Osteoblast (primary cell): ENCODE measurements around the gene KLHL28. TPM values are rescaled to one million over a fixed set of nuclear protein-coding genes. Genes with fewer than 3 reads are reported as not detected.

ENCODE experiments used
- DNase-seq: peaks from one replicate; pipeline ENCODE4 v3.0.0; 2011; ENCODE audit warnings: low spot score, mixed read lengths; ENCODE audit not compliant: insufficient read length; ENCODE audit errors: missing footprints
- H2AFZ ChIP-seq: 2 replicates; pipeline ENCODE4 v1.6.0; 2011; ENCODE audit warnings: mild to moderate bottlenecking, low read length
- H3K27ac ChIP-seq: 2 replicates; pipeline ENCODE4 v1.5.1; 2011; ENCODE audit warnings: mild to moderate bottlenecking, low read depth, low read length, moderate library complexity
- H3K27me3 ChIP-seq: 2 replicates; pipeline ENCODE4 v1.6.0; 2012; ENCODE audit warnings: mild to moderate bottlenecking, control low read depth, inconsistent platforms, low read length, moderate library complexity; ENCODE audit not compliant: insufficient read depth
- H3K36me3 ChIP-seq: 2 replicates; pipeline ENCODE4 v1.5.1; 2011; ENCODE audit warnings: mild to moderate bottlenecking, low read length, control low read depth, moderate library complexity; ENCODE audit not compliant: insufficient read depth
- H3K4me1 ChIP-seq: 2 replicates; pipeline ENCODE4 v1.5.1; 2011; ENCODE audit warnings: mild to moderate bottlenecking, low read length, control low read depth, moderate library complexity; ENCODE audit not compliant: insufficient read depth
- H3K4me2 ChIP-seq: 2 replicates; pipeline ENCODE4 v1.6.0; 2011; ENCODE audit warnings: mild to moderate bottlenecking, low read length; ENCODE audit not compliant: insufficient read depth
- H3K4me3 ChIP-seq: fragments of 200-600 bp; sonication (generic); 3 replicates; pipeline ENCODE4 v1.5.1; 2012; ENCODE audit warnings: mild to moderate bottlenecking, low read length, inconsistent platforms; ENCODE audit not compliant: insufficient read depth
- H3K79me2 ChIP-seq: 2 replicates; pipeline ENCODE4 v1.6.0; 2012; ENCODE audit warnings: mild to moderate bottlenecking, low read length, control low read depth, inconsistent platforms; ENCODE audit not compliant: insufficient read depth
- H3K9me3 ChIP-seq: 2 replicates; pipeline ENCODE4 v1.5.1; 2011; ENCODE audit warnings: low read depth, low read length, control low read depth
- H4K20me1 ChIP-seq: 2 replicates; pipeline ENCODE4 v1.6.0; 2012; ENCODE audit warnings: mild to moderate bottlenecking, low read length, control low read depth; ENCODE audit not compliant: insufficient read depth
- total RNA-seq: library from RNA; depleted of rRNA; stranded (reverse); fragments of >200 nt; gene quantifications from 2 replicates; pipeline ENCODE4 v1.2.3, GENCODE V29; 2012
- TF ChIP-seq, protein P1 (sequence below): IDR thresholded peaks from 2 replicates; pipeline ENCODE4 v1.5.1; 2011; ENCODE audit warnings: mild to moderate bottlenecking, low read depth, low read length, moderate library complexity; ENCODE audit errors: extremely low read depth

KLHL28 gene
- total RNA-seq, 1 donor, result 11.9 TPM

DNA sequence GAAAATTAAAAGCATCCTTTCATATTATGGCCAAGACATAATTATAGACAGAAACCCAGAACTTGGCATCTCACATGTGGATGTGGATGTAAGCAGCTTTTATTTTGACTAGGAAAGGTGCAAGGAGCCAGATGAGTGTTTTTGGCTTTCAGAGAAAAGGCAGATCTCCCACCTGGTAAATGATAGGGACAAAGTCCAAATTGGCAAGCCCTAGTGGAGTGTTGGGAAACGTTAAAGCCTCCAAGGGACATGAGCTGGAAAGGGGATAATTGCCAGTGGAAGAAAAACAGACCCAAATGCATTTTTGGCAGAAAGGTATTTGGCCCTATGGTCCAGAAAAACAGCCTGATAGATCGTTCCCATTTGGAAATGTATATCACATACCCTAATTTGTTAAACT, 60.1 kb downstream of the KLHL28 start:
- Histone ChIP-seq H3K27me3 (no peaks in the 10 kb centered on the region), H3K4me1 (peaks cover 4% of the 10 kb centered on the region), H3K4me3 (no peak overlapping the region), H3K27ac (no peak overlapping the region), H3K79me2 (peaks cover 14% of the 10 kb centered on the region), H2AFZ (no peak overlapping the region), H3K9me3 (no peaks in the 10 kb centered on the region), H4K20me1 (no peaks in the 10 kb centered on the region), H3K4me2 (no peak overlapping the region), H3K36me3 (peaks cover 14% of the 10 kb centered on the region)
- peak; percentile 34 for DNase-seq
- TF ChIP-seq, protein P1, sequence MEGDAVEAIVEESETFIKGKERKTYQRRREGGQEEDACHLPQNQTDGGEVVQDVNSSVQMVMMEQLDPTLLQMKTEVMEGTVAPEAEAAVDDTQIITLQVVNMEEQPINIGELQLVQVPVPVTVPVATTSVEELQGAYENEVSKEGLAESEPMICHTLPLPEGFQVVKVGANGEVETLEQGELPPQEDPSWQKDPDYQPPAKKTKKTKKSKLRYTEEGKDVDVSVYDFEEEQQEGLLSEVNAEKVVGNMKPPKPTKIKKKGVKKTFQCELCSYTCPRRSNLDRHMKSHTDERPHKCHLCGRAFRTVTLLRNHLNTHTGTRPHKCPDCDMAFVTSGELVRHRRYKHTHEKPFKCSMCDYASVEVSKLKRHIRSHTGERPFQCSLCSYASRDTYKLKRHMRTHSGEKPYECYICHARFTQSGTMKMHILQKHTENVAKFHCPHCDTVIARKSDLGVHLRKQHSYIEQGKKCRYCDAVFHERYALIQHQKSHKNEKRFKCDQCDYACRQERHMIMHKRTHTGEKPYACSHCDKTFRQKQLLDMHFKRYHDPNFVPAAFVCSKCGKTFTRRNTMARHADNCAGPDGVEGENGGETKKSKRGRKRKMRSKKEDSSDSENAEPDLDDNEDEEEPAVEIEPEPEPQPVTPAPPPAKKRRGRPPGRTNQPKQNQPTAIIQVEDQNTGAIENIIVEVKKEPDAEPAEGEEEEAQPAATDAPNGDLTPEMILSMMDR, result no peak

DNA sequence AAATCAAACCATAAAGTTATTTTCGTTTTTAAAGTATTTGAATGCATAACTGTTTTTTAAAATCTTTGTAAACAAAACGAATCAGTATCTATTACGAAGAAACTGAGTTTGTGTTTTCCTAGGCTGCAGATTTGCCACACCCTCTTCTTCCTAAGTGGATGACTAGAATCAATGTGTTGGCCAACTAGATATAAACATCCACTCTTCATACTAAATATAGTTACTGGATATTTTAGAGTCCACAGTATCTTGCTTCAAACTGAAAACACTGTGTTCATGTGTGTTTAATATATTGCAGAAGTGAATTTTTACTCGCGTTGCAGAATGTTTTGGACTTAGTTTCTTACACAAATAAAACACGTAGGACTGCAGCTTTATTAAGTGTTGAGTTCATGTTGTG, 63.2 kb downstream of the KLHL28 start:
- Histone ChIP-seq H4K20me1 (no peaks in the 10 kb centered on the region), H2AFZ (no peak overlapping the region), H3K4me1 (peaks cover 13% of the 10 kb centered on the region), H3K27me3 (no peaks in the 10 kb centered on the region), H3K9me3 (no peaks in the 10 kb centered on the region), H3K79me2 (peaks cover 14% of the 10 kb centered on the region), H3K4me2 (peak overlapping the region; percentile 93), H3K36me3 (no peaks in the 10 kb centered on the region), H3K27ac (no peak overlapping the region), H3K4me3 (peak overlapping the region; percentile 92)
- TF ChIP-seq, protein P1, result no peak
- DNase-seq, result no peak

DNA sequence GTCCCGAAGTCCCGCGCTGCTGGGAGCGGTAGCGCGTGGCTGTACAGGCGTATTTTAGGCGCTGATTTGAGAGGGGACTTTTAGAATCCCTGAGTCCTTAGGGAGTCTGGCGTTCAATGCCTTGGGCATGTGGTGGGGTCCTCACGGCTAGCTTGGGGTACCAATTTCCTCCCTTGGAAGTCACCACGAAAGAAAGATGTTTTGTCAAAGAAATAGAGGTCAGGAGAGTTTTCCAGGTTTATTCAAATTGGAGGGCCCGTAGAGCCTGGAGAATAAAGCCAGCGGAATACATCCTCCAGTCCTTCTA, 63.9 kb downstream of the KLHL28 start:
- H3K4me3 ChIP-seq, result peak overlapping the region; percentile 92
- no peak for DNase-seq
- H3K9me3 ChIP-seq, result no peaks in the 10 kb centered on the region
- H2AFZ ChIP-seq, result peak overlapping the region; percentile 81
- H3K27ac ChIP-seq, result peak overlapping the region; percentile 79
- no peaks in the 10 kb centered on the region for H3K27me3 ChIP-seq
- H3K36me3 ChIP-seq, result no peaks in the 10 kb centered on the region
- TF ChIP-seq, protein P1, result no peak
- no peaks in the 10 kb centered on the region for H4K20me1 ChIP-seq
- H3K4me2 ChIP-seq, result peak overlapping the region; percentile 93
- H3K4me1 ChIP-seq, result peaks cover 13% of the 10 kb centered on the region
- H3K79me2 ChIP-seq, result peaks cover 14% of the 10 kb centered on the region

DNA sequence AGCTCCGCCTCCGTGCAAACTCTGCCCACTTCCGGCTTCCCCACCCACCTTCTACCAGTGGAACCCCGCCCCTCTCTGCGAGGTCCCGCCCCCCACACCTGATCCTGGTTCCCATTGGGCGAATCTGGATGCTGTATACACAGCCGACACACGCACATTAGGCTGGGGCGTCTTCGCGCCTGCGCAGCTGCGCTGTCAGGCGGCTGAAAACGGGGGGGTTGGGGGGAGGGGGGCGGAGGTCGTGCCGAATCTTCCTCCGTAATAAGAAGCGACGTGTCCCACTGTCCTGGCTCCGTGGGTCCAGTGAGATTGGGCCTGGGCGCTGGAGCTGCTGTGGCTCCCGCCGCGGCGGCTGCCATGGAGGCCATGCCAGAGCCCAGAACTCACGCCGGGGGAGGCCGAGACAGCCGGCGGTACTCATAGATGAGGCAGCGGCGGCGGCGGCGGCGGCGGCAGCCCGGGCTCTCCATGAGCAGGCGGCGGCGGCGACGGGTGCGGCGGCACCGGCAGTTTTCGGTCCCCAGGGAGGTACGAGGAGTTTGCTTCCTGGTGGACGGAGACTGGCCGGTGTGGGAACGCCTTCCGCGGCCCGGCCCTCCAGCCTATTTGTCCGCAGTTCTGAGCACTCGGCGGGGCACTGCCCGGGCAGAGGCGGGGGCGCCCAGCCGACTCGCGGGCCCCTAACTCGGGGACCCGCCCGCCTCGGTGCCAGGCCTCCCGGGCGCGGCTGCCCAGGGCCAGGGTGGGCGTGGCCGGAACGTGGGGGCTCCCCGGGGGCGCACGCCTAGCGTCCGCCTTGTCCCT, 64.5 kb downstream of the KLHL28 start:
- TF ChIP-seq, protein P1, result no peak
- DNase-seq, result peak; percentile 97
- H3K27me3 ChIP-seq, result no peaks in the 10 kb centered on the region

More for the DNA sequence above, 64.5 kb downstream of the KLHL28 start:
- Histone ChIP-seq H3K36me3 (no peaks in the 10 kb centered on the region), H3K27ac (peak overlapping the region; percentile 87), H3K4me1 (peaks cover 13% of the 10 kb centered on the region), H4K20me1 (no peaks in the 10 kb centered on the region), H2AFZ (peak overlapping the region; percentile 81), H3K4me3 (peak overlapping the region; percentile 92), H3K4me2 (peak overlapping the region; percentile 93), H3K9me3 (no peaks in the 10 kb centered on the region), H3K79me2 (peaks cover 14% of the 10 kb centered on the region)
